Aorta (tissue), 5 donors: Measurements from ENCODE around the gene CELSR3. TPM values are rescaled to one million over a fixed set of nuclear protein-coding genes. Genes with fewer than 3 reads are reported as not detected.
A peak's percentile ranks its signal among the peaks of the same experiment; 100 is the strongest.

Experiments
- ATAC-seq: fragments of 200-7000 bp; cut with Tn5 transposase; one replicate; pipeline ENCODE4 v1.9.1; 2022; ENCODE audit warnings: moderate library complexity; ENCODE audit not compliant: low FRiP score
- DNase-seq, 2 donors: peaks; one replicate each; pipeline ENCODE4 v3.0.0-alpha.2; 2020
- H3K27ac ChIP-seq, 2 donors: one replicate each; pipeline ENCODE4 v1.5.1; 2013; ENCODE audit warnings: low read length in 2 of 2, mild to moderate bottlenecking in 2 of 2, moderate library complexity in 2 of 2, control low read depth in 1 of 2, inconsistent platforms in 1 of 2, low read depth in 1 of 2
- H3K27me3 ChIP-seq, 2 donors: one replicate each; pipeline ENCODE4 v1.6.1; 2013; ENCODE audit warnings: control low read depth in 1 of 2, low read length in 1 of 2, mild to moderate bottlenecking in 1 of 2, moderate library complexity in 1 of 2; ENCODE audit not compliant: insufficient read depth in 2 of 2, control insufficient read depth in 1 of 2
- H3K36me3 ChIP-seq, 2 donors: one replicate each; pipeline ENCODE4 v1.6.1; 2013; ENCODE audit warnings: control low read depth in 1 of 2, low read length in 1 of 2, mild to moderate bottlenecking in 1 of 2; ENCODE audit not compliant: insufficient read depth in 2 of 2, control insufficient read depth in 1 of 2
- H3K4me1 ChIP-seq, 2 donors: one replicate each; pipeline ENCODE4 v1.6.1; 2013; ENCODE audit warnings: low read length in 2 of 2, control low read depth in 1 of 2, mild to moderate bottlenecking in 1 of 2, moderate library complexity in 1 of 2; ENCODE audit not compliant: insufficient read depth in 2 of 2, control insufficient read depth in 1 of 2
- H3K4me3 ChIP-seq, 2 donors: one replicate each; pipeline ENCODE4 v1.5.1; 2013; ENCODE audit warnings: low read length in 2 of 2, control low read depth in 1 of 2, mild to moderate bottlenecking in 1 of 2
- H3K9me3 ChIP-seq: one replicate; pipeline ENCODE4 v1.6.1; 2013; ENCODE audit warnings: mild to moderate bottlenecking, low read length; ENCODE audit not compliant: control insufficient read depth
- WGBS, 2 donors: extraction: QIAGEN DNeasy Blood & Tissue Kit; methylation state at CpG; one replicate each; pipeline ENCODE4 v1.1.7; 2013; 5-methylcytosine and 5-hydroxymethylcytosine counted together
- intact Hi-C, 2 donors: fragments of 100-400 bp; cut with DNase I; formaldehyde crosslinking; loops; one replicate each; pipeline versions ENCODE4 v1.14.2 to v1.15.0; 2022
- polyA plus RNA-seq, 2 donors: library from polyadenylated mRNA; stranded (reverse); fragments of 200-250 nt; gene quantifications; one replicate each; pipeline ENCODE4 v1.2.3, GENCODE V29; 2013
- total RNA-seq, 2 donors: library from RNA; stranded (reverse); fragmentation: NEBNext Ultra II Directional; extraction: Animal tissue kit (Norgen Biotek cat#: 25700); gene quantifications; one replicate each; pipeline ENCODE4 v1.2.1, GENCODE V29; 2021
- donor health status: healthy with polysubstance abuse.
- donor health status: Bipolar disorder and iron deficiency.
- donor health status: DM: no; HTN: no; CAD: no.
- donor health status: DM: no; HTN: no; CAD: no.
- donor health status: DM: yes; HTN: yes; CAD: no.

CELSR3 gene
- total and polyA plus RNA-seq, 4 donors = 0.25 to 1.3 (median 1.1) TPM

DNA sequence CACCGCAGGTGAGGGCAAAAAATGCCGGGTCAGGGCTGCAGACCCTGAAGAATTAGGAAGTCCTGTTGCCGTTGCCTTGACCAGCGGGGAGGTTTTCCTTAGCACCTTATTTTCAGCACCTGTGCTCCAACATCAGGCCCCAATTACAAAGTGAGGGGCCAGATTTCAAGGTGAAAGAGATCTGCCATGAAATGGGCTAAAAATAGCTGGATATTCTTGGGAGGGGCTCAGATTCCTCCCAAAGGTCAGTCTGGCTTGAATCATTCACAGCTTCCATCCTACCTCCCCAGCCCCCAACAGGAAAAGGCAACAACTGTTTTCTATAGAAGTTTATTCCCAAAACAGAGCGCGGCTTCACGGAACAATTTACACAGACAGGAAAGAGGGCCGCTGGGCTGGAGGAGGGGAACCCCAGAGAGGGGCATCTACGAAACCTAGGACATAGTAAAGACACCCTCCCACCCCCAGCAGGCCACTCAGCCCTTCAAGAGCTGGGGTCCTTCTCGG lies 26.5 kb downstream of the CELSR3 start:
- Histone ChIP-seq H3K9me3 (no peaks in the 10 kb centered on the region), H3K27ac (no peak overlapping the region), H3K4me3 (peak overlapping the region in 1 of 2 donors; percentile 33), H3K27me3 (no peaks in the 10 kb centered on the region), H3K36me3 (no peaks in the 10 kb centered on the region), H3K4me1 (no peaks in the 10 kb centered on the region)
- intact Hi-C loops = loop anchor here in 1 of 2 donors (1.0 to 10.0 kb wide), 3 partner anchors 18 to 171 kb away; partner anchors contain the start of gene COL7A1
- 59 to 62% methylated on average over 10 of the region's 10 CpGs for WGBS, 2 donors
- DNase-seq (no peak), ATAC-seq (no peak)

DNA sequence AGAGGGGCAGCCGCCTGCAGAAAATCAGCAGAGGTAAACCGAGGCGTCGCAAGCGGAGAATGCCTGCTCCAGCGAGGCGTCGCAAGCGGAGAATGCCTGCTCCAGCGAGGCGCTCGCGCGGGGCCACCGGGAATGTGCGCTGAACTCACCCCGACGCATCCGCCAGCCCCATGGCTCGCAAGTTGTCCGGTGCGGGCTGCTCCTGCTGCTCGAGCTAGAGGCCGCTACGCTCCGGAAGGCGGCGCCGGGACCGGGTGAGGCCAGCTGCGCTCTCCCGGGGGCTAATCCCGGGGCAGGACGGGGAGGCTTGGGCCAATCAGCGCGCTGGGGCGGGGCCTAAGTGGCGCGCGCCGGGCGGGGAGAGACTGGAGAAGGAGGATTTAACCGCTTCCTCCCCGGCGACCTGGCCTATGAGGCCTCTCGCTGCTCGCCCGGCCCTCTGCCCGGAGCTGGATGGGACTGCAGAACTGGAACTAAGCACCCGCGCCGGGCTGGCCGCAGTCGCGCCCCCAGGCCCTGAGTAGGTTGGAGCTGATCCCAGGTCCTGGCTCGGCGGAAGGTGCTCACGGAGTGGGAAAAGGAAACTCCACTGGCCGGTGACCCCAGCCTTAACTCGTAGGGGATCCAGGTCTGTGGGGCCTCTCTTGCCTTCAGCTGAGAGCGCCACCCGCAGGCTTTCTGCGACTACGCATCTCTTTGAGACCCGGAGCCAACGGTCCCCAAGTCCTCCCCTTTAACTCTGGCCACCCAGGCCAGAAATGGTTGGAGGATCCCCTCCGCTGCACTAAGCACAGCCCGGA lies 27.3 kb downstream of the CELSR3 start, which contains the start of gene SLC26A6:
TSS of gene SLC26A6 (minus strand) at position 240 of the 800 bp plus-strand sequence. CDS start at position 172, 68 bp downstream.
- no peaks in the 10 kb centered on the region for H3K27me3 ChIP-seq
- WGBS, 2 donors = 0% methylated on average over 64 to 68 of the region's 68 CpGs
- H3K4me1 ChIP-seq = no peaks in the 10 kb centered on the region
- ATAC-seq = peak; percentile 99
- peaks cover 0 to 3% of the 10 kb centered on the region in 2 donors for H3K36me3 ChIP-seq
- intact Hi-C loops = loop anchor here in 1 of 2 donors (1.0 to 10.0 kb wide), 5 partner anchors 17 to 171 kb away; partner anchors contain the start of gene COL7A1
- no peaks in the 10 kb centered on the region for H3K9me3 ChIP-seq
- H3K27ac ChIP-seq = peak within 1 kb of the TSS in 1 of 2 donors; percentile 65
- DNase-seq = peak; percentile 98 to 99
- peak within 1 kb of the TSS; percentile 73 to 86 for H3K4me3 ChIP-seq

- Histone ChIP-seq H3K9me3 (no peaks in the 10 kb centered on the region), H3K27me3 (no peaks in the 10 kb centered on the region), H3K27ac (peak overlapping the region in 1 of 2 donors; percentile 65), H3K36me3 (peaks cover 0 to 4% of the 10 kb centered on the region in 2 donors), H3K4me3 (peak overlapping the region; percentile 73 to 86), H3K4me1 (no peaks in the 10 kb centered on the region)
- ATAC-seq (peak; percentile 55), DNase-seq (peak; percentile 75 to 90)
- intact Hi-C loops = loop anchor here in 1 of 2 donors (1.0 to 10.0 kb wide), 4 partner anchors 16 to 170 kb away; partner anchors contain the start of gene COL7A1
- 2% methylated on average over 30 of the region's 30 CpGs for WGBS, 2 donors
Observed at GRCh38 chr3:48634661-48635221, 27.9 kb downstream of the CELSR3 start.

GRCh38 chr3:48633743-48634142 lies 28.9 kb downstream of the CELSR3 start:
- Histone ChIP-seq H3K27ac (no peak overlapping the region), H3K4me1 (no peaks in the 10 kb centered on the region)

DNA sequence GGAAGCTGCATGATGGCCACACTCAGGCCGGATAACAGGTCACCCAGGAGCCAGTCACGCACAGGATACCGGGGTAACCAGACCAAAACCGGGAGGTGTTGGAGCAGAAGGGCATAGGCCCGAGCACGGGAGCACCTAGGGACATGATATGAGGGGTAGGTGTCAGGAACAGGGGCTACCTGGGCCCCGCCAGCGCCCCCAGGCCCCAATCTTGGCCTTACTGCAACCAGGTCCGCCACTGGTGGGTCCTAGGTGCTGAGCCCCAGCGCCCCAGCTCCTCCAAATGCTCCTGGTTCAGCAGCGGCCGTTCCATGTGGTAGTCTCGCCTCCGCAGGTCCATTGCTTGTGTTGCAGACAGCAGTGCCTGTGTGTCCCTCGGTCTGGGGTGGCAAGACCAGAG lies 29.4 kb downstream of the CELSR3 start:
- Histone ChIP-seq H3K27me3 (no peaks in the 10 kb centered on the region), H3K4me1 (no peaks in the 10 kb centered on the region), H3K27ac (no peak overlapping the region), H3K36me3 (peaks cover 0 to 4% of the 10 kb centered on the region in 2 donors), H3K4me3 (no peak overlapping the region), H3K9me3 (no peaks in the 10 kb centered on the region)
- no peak for ATAC-seq
- WGBS, 2 donors = 94 to 95% methylated on average over 15 of the region's 15 CpGs
- no peak for DNase-seq
- intact Hi-C loops = loop anchor here in 1 of 2 donors (10.0 kb wide), 1 partner anchor 168 kb away; a partner anchor contains a TSS

More at GRCh38 chr3:48633743-48634142, 28.9 kb downstream of the CELSR3 start:
- 91 to 94% methylated on average over 2 of the region's 2 CpGs for WGBS, 2 donors
- H3K9me3 ChIP-seq = no peaks in the 10 kb centered on the region
- H3K4me3 ChIP-seq = no peak overlapping the region
- peaks cover 0 to 4% of the 10 kb centered on the region in 2 donors for H3K36me3 ChIP-seq
- intact Hi-C loops = loop anchor here in 1 of 2 donors (2.0 to 10.0 kb wide), 2 partner anchors 15 to 169 kb away; a partner anchor contains a TSS
- no peaks in the 10 kb centered on the region for H3K27me3 ChIP-seq
- ATAC-seq (no peak), DNase-seq (no peak)

DNA sequence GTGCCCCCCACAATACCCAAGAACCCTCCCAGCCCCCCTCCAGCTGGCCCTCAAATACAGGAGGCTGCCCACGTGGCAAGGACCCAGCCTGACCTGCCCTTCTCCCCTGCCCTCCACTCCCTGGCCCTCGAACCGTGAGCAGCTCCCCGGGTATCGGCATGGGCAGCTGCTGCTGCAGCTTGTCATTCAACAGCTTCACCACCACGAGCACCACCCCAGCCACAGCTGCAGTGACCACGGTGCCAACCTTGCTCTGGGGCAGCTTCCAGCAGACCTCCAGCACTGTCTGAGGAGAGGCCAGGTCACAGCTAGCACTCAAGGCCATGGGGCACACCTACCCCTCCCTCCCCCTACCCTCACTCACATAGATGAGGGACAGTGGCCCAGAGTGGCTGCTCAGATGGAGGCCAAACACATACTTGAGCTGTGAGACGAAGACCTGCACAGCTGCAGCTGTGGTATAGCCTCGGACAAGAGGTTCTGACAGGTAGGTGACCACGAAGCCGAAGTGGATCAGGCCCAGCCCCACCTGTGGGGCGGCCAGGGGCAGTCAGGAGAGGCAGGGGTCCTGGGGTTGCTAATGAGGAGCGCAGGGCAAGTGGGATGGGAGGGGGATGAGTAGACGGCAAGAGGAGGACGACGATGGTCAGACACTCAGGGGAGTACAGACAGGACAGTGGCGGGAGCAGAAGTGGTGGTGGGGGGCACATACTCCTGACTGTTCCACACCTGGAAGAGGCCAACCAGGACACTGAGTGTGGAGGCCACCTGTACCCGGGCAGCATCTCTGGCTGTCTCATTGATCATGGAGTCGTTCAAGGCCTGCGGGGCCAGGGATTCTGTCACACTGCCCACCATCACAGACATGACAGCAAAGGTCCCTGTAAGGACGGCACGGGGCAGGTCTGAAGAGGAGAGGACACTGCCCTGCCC lies 30.9 kb downstream of the CELSR3 start:
- no peak overlapping the region for H3K27ac ChIP-seq
- peaks cover 2 to 10% of the 10 kb centered on the region in 2 donors for H3K36me3 ChIP-seq
- intact Hi-C loops = loop anchor here in 1 of 2 donors (10.0 kb wide), 1 partner anchor 167 kb away; a partner anchor contains a TSS
- H3K4me1 ChIP-seq = no peaks in the 10 kb centered on the region
- WGBS, 2 donors = 89 to 91% methylated on average over 22 of the region's 22 CpGs
- ATAC-seq = no peak
- DNase-seq = no peak
- H3K4me3 ChIP-seq = no peak overlapping the region
- H3K27me3 ChIP-seq = no peaks in the 10 kb centered on the region
- H3K9me3 ChIP-seq = no peaks in the 10 kb centered on the region

- H3K4me1 ChIP-seq = no peaks in the 10 kb centered on the region
- H3K27ac ChIP-seq = no peak overlapping the region
- H3K27me3 ChIP-seq = no peaks in the 10 kb centered on the region
- no peaks in the 10 kb centered on the region for H3K9me3 ChIP-seq
- WGBS, 2 donors = 87 to 91% methylated on average over 12 of the region's 12 CpGs
- DNase-seq (no peak), ATAC-seq (no peak)
- peaks cover 5 to 11% of the 10 kb centered on the region in 2 donors for H3K36me3 ChIP-seq
- intact Hi-C loops = loop anchor here in 1 of 2 donors (10.0 kb wide), 1 partner anchor 166 kb away; a partner anchor contains a TSS
- no peak overlapping the region for H3K4me3 ChIP-seq
Observed at GRCh38 chr3:48630833-48631232, 31.9 kb downstream of the CELSR3 start.
